Measurements from ENCODE around the gene ZRANB3.

- TF ChIP-seq POLR2AphosphoS5 (IDR thresholded peaks at IDR 0.05; ENCODE audit: insufficient read depth, low read depth, low read length), result no peak
- TF ChIP-seq, protein P1, sequence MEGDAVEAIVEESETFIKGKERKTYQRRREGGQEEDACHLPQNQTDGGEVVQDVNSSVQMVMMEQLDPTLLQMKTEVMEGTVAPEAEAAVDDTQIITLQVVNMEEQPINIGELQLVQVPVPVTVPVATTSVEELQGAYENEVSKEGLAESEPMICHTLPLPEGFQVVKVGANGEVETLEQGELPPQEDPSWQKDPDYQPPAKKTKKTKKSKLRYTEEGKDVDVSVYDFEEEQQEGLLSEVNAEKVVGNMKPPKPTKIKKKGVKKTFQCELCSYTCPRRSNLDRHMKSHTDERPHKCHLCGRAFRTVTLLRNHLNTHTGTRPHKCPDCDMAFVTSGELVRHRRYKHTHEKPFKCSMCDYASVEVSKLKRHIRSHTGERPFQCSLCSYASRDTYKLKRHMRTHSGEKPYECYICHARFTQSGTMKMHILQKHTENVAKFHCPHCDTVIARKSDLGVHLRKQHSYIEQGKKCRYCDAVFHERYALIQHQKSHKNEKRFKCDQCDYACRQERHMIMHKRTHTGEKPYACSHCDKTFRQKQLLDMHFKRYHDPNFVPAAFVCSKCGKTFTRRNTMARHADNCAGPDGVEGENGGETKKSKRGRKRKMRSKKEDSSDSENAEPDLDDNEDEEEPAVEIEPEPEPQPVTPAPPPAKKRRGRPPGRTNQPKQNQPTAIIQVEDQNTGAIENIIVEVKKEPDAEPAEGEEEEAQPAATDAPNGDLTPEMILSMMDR (IDR thresholded peaks at IDR 0.05; ENCODE audit: extremely low read depth in 1 of 2, insufficient read depth in 1 of 2, low read depth in 1 of 2, low read length in 2 of 2), result no peak
- no peak for TF ChIP-seq EZH2 (IDR thresholded peaks at IDR 0.05; ENCODE audit: borderline replicate concordance, low read depth, low read length, severe bottlenecking)
- TF ChIP-seq, protein P2, sequence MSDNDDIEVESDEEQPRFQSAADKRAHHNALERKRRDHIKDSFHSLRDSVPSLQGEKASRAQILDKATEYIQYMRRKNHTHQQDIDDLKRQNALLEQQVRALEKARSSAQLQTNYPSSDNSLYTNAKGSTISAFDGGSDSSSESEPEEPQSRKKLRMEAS (IDR thresholded peaks at IDR 0.05; ENCODE audit: insufficient read depth, insufficient read length), result no peak
Measured at GRCh38 chr2:135164431-135164830, 366.6 kb downstream of the ZRANB3 start.

Measured in endothelial cell of umbilical vein (primary cell).